ENCODE results near the gene RERG.

The RERG gene

DNA sequence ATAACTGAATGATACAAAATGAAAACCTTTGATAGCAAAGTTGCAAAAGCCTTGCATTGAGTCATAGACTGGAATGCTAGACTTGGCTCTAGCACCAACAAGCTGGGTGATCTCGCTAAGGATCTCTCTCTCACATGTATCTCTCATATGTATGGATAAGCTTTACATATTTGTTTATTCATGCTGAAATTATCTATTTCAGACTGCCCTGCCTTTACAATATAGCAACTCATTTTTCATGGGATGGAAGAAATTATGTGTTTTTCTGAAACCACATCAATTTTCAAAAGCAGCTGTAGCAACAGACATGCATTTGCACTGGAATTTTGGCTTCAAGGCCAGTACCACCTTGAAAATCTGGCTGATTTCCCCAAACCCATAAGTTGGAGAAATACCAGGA is 11.4 kb downstream of the RERG start:
- H3K4me3 ChIP-seq (ENCODE audit: low read length), result no peak overlapping the region
- peak; percentile 67 for DNase-seq (ENCODE audit: low read depth)
- TF ChIP-seq, protein P1, sequence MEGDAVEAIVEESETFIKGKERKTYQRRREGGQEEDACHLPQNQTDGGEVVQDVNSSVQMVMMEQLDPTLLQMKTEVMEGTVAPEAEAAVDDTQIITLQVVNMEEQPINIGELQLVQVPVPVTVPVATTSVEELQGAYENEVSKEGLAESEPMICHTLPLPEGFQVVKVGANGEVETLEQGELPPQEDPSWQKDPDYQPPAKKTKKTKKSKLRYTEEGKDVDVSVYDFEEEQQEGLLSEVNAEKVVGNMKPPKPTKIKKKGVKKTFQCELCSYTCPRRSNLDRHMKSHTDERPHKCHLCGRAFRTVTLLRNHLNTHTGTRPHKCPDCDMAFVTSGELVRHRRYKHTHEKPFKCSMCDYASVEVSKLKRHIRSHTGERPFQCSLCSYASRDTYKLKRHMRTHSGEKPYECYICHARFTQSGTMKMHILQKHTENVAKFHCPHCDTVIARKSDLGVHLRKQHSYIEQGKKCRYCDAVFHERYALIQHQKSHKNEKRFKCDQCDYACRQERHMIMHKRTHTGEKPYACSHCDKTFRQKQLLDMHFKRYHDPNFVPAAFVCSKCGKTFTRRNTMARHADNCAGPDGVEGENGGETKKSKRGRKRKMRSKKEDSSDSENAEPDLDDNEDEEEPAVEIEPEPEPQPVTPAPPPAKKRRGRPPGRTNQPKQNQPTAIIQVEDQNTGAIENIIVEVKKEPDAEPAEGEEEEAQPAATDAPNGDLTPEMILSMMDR (conservative IDR thresholded peaks at IDR 0.05; ENCODE audit: low read length), result no peak

DNA sequence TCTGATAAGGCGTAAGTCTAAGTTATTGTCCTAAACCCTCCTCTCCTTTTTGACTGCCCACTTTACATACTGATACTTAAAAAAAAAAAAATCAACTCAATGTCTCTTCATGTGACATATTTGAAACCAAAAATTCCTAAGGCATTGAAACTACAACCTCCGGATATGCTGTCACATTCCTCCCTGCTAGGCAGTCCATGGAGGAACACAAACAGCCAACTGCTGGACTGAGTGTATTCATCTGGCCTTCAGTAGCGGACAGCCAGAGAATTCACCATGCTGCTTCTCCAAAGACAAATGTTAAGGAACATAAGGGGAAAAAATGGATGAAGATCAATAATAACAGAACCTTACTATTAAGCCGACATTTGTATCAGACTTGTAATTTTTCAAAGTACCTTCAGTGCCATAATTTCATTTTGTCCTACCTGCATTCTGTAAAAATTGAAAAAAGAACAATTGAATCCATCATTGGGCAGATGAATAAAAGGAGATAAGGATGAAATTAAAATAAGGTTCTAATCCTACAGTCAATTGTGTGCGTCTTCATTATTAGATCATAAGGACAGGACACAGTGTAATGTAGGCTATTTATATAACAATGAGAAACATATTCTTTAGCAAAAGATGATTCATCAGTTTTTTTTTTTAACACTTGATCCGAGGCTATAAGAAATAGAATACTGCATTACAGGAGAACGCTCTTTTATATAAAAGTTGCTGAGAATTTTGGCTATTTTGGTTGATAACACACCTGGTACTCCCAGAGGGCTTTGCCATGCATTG is 12.2 kb downstream of the RERG start:
- no peak overlapping the region for H3K4me3 ChIP-seq (ENCODE audit: low read length)
- TF ChIP-seq, protein P1 (conservative IDR thresholded peaks at IDR 0.05; ENCODE audit: low read length), result no peak
- DNase-seq (ENCODE audit: low read depth), result peak; percentile 22

DNA sequence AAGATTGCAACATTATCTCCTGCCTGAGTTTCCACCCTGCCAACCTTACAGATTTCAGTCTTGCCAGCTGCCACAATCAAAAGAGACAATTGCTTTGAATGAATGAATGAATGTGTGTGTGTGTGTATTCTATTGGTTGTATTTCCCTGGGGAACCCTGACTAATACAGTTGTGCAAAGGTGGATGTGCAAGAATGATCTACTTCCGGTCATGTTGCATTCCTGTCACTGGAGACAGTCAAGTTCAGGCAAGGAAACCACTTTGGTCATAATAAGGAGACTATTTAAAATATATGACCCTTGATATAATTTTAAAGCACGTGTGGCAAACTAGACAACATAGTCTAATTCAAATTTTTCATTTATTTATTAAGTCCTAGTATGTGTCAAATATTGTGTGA is 13.1 kb downstream of the RERG start:
- peak; percentile 31 for DNase-seq (ENCODE audit: low read depth)
- TF ChIP-seq, protein P1 (conservative IDR thresholded peaks at IDR 0.05; ENCODE audit: low read length), result peak; percentile 51

DNA sequence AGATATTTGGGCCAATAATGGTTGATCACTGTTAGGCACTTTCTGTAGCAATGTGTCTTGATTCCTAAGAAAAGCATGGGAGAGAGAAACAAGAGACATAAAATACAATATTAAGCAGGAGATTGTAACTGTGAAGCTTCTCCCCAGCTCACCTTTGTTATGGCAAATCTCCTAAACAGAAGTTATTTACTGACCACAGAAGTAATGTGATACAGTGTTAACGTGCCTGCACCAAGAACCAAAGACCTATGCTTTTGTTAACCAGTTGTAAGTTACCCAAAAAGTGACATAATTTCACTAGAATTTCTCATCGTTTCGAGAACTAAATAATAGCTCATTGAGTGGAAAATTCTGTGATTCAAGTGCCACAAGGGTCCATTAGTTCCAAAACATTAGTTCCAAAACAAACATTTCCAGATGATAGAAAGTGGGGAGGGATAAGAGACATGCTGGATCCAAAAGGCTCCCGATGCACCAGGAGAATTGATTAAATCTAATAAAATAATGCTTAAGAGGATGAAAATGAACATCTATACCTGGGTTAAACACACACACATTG is 14.3 kb downstream of the RERG start:
- TF ChIP-seq, protein P1 (conservative IDR thresholded peaks at IDR 0.05; ENCODE audit: low read length), result no peak
- H3K4me3 ChIP-seq (ENCODE audit: low read length), result no peak overlapping the region
- DNase-seq (ENCODE audit: low read depth), result no peak

More for the DNA sequence above, 13.1 kb downstream of the RERG start:
- no peak overlapping the region for H3K4me3 ChIP-seq (ENCODE audit: low read length)

DNA sequence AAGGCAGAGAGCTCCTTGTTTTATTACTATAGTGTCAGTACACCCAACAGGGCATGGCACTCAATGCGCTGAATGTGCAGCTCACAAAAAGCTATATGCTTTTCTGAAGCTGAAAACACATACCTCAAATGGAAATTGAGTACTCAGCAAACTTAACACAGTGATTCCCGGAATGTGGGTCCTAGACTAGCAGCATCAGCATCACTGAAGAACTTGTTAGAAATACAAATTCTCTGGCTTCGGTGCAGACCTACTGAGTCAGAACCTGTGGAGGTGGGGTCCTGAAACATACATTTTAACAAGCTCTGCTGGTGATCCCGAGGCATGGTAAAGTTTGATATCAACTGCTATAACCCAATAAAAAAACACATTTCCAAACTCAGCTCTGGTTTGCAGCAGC is 14.9 kb downstream of the RERG start:
- no peak for DNase-seq (ENCODE audit: low read depth)
- TF ChIP-seq, protein P1 (conservative IDR thresholded peaks at IDR 0.05; ENCODE audit: low read length), result no peak
- no peak overlapping the region for H3K4me3 ChIP-seq (ENCODE audit: low read length)

DNA sequence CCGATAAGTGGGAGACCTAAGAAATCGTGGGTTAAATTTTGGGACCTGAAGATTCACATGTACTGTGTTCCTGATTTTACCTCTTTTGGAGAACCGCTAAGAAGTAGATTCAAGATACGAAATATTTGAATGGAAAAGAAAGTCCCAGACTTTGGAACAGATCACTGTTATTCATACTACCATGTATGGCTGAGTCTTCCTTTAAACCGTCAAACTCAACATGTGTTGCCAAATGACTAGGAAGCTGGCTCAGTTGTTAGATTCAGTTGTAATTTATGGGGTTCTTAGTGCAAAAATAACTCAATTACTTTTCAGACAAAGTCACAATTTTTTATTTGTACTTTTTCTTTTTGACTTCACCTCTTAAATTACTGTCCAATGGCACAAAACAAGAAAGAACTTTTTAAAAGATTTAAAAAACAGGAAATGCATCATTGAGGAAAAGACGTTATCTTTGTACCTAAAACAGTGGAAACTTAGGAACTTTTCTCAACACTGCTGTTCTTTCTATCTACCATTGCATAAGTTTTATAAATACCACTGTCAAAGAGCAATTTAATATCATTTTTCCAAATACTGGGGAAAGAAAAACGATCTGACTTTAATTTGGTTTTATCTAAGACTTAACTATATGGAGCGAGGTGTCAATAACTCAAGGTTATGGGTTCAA is 15.7 kb downstream of the RERG start:
- no peak for DNase-seq (ENCODE audit: low read depth)
- TF ChIP-seq, protein P1 (conservative IDR thresholded peaks at IDR 0.05; ENCODE audit: low read length), result no peak
- H3K4me3 ChIP-seq (ENCODE audit: low read length), result no peak overlapping the region
